K562 (cell line): ENCODE measurements around the gene DENND2A. TPM values are rescaled to one million over a fixed set of nuclear protein-coding genes. Genes with fewer than 3 reads are reported as not detected.
A peak's percentile ranks its signal among the peaks of the same experiment; 100 is the strongest.

ENCODE experiments used
- DEAF1 ChIP-seq: fragments of 450-650 bp; formaldehyde crosslinking; IDR thresholded peaks from 2 replicates; pipeline ENCODE4 v1.4.0; 2020; ENCODE audit warnings: mild to moderate bottlenecking, moderate library complexity
- ETS1 ChIP-seq: conservative IDR thresholded peaks from 2 replicates; pipeline ENCODE4 v1.6.1; 2011; ENCODE audit warnings: low read depth, mild to moderate bottlenecking, low read length; ENCODE audit not compliant: control insufficient read depth
- HDAC8 ChIP-seq: fragments of 450-650 bp; IDR thresholded peaks from 2 replicates; pipeline ENCODE4 v1.6.1; 2016; ENCODE audit warnings: mild to moderate bottlenecking, missing genetic modification characterization, moderate library complexity, missing compliant biosample characterization
- HMG20B ChIP-seq: fragments of 250-450 bp; sonication (Bioruptor Pico); IDR thresholded peaks from 2 replicates; pipeline ENCODE4 v1.5.0; 2021; ENCODE audit warnings: mild to moderate bottlenecking
- PURB ChIP-seq: sonication (generic); formaldehyde crosslinking; IDR thresholded peaks from 2 replicates; pipeline ENCODE4 v1.9.0; 2021; ENCODE audit warnings: low read depth, mild to moderate bottlenecking, missing genetic modification reagents
- RHOXF2B ChIP-seq: fragments of 250-450 bp; sonication (Bioruptor Pico); conservative IDR thresholded peaks from 2 replicates; pipeline ENCODE4 v1.5.1; 2021
- SREBF1 ChIP-seq: fragments of 150-350 bp; IDR thresholded peaks from 2 replicates; pipeline ENCODE4 v1.6.1; 2014; ENCODE audit warnings: antibody characterized with exemption, low read depth, low read length, borderline replicate concordance
- TBP ChIP-seq: optimal IDR thresholded peaks from 2 replicates; pipeline ENCODE3; 2011; ENCODE audit warnings: low read depth, low read length, improper control_type of control experiment
- TCF15 ChIP-seq: fragments of 250-450 bp; sonication (Bioruptor Pico); IDR thresholded peaks from 2 replicates; pipeline ENCODE4 v1.8.0; 2022; ENCODE audit warnings: moderate library complexity, mild to moderate bottlenecking, inconsistent platforms
- TCF3 ChIP-seq: sonication (generic); formaldehyde crosslinking; IDR thresholded peaks from 2 replicates; pipeline ENCODE4 v1.4.0; 2020; ENCODE audit warnings: mild to moderate bottlenecking, missing genetic modification reagents
- USF2 ChIP-seq: sonication (generic); formaldehyde crosslinking; IDR thresholded peaks from 2 replicates; pipeline ENCODE4 v1.5.0; 2020; ENCODE audit warnings: missing genetic modification reagents
- ZC3H11A ChIP-seq: IDR thresholded peaks from 2 replicates; pipeline ENCODE4 v1.6.1; 2012; ENCODE audit warnings: low read depth, low read length, improper control_type of control experiment
- ZNF124 ChIP-seq: sonication (generic); formaldehyde crosslinking; IDR thresholded peaks from 2 replicates; pipeline ENCODE4 v1.8.1; 2022; ENCODE audit warnings: missing genetic modification reagents
- ZNF318 ChIP-seq, 2 experiments: fragments of 450-650 bp; IDR thresholded peaks; 2 replicates each; pipeline ENCODE4 v1.6.1; 2016; ENCODE audit warnings: mild to moderate bottlenecking in 2 of 2, borderline replicate concordance in 1 of 2, low read depth in 1 of 2, moderate library complexity in 1 of 2
- polyA plus RNA-seq, 8 experiments: library from polyadenylated mRNA; depleted of rRNA in 4 of 8; stranded (reverse) in 5 of 8; unstranded in 3 of 8; fragments of >200 nt; fragmentation: Nextera tagmentation in 2 of 8; fragmentation: Illumina TruSeq in 1 of 8; extraction: Ambion mirVana in 2 of 8; extraction: Trizol in 1 of 8; gene quantifications; 2 replicates each; pipeline versions ENCODE4 v1.2.1 to v1.2.3, GENCODE V29; 2011 to 2014; ENCODE audit warnings: inconsistent platforms in 1 of 8, missing spikeins in 1 of 8
- total RNA-seq, 7 experiments: library from RNA; depleted of rRNA in 6 of 7; stranded (reverse); fragments of >200 nt in 6 of 7; fragmentation: Illumina TruSeq in 2 of 7; extraction: Trizol in 2 of 7; gene quantifications; 2 replicates each; pipeline versions ENCODE4 v1.2.1 to v1.2.3, GENCODE V29; 2011 to 2021; ENCODE audit warnings: low replicate concordance in 1 of 7

The DENND2A gene
- total and polyA plus RNA-seq, 9 of the 15 experiments (the other 6 are each of a cell fraction or from before 2014, with no cell fraction given), result not detected

GRCh38 chr7:140478246-140479061, 162.2 kb downstream of the DENND2A start (continued):
- TF ChIP-seq TCF3 (CRISPR knock-in tag) (peak; percentile 54), USF2 (CRISPR knock-in tag) (no peak), TBP (no peak), ETS1 (peak; percentile 66), PURB (CRISPR knock-in tag) (no peak), TCF15 (CRISPR knock-in tag) (no peak), RHOXF2B (CRISPR knock-in tag) (no peak), SREBF1 (no peak), DEAF1 (CRISPR knock-in tag) (no peak), ZC3H11A (no peak), ZNF124 (no peak), HMG20B (CRISPR knock-in tag) (no peak), HDAC8 (tag) (no peak), ZNF318 (IDR thresholded peaks at IDR 0.05; ENCODE audit: borderline replicate concordance in 1 of 2, low read depth in 1 of 2) (0 out of 4 replicates have a peak, but pooled peaks of 1 of the 2 experiments have one; percentile 22)
